ENCODE measurements around the gene ZNF358.
A peak's percentile ranks its signal among the peaks of the same experiment; 100 is the strongest.
"Not testable (repeated sequence)": the region's sequence is repeated elsewhere in the genome, so short reads cannot be mapped to it uniquely, and the experiment has no call there.

ZNF358 gene

DNA sequence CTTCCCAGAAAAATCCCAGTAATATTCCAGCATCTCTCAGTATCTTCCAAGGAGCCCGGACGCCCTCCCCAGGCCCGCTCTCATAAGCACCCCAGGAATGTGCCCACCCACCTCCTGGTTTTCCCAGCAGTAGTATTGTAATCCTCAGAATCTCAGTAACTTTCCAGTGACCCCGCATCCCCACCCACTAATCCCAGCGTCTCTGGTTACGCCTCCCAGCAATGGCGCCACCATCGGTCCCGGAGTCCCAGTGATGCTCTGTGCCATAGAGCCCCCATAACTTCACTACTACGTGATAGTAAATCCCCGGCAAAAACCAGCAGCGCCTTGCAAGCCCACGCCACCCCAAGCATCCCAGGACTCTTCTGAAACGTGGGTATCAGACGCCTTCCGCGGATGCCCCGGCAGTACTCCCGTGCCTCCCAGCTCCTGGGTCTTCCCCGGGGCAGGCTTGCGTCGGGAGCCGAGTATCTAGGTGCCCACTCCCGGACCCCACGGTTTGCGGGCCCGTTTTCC lies 18.7 kb downstream of the ZNF358 start:
- peak; percentile 18 to 85 (median 72) for DNase-seq

DNA sequence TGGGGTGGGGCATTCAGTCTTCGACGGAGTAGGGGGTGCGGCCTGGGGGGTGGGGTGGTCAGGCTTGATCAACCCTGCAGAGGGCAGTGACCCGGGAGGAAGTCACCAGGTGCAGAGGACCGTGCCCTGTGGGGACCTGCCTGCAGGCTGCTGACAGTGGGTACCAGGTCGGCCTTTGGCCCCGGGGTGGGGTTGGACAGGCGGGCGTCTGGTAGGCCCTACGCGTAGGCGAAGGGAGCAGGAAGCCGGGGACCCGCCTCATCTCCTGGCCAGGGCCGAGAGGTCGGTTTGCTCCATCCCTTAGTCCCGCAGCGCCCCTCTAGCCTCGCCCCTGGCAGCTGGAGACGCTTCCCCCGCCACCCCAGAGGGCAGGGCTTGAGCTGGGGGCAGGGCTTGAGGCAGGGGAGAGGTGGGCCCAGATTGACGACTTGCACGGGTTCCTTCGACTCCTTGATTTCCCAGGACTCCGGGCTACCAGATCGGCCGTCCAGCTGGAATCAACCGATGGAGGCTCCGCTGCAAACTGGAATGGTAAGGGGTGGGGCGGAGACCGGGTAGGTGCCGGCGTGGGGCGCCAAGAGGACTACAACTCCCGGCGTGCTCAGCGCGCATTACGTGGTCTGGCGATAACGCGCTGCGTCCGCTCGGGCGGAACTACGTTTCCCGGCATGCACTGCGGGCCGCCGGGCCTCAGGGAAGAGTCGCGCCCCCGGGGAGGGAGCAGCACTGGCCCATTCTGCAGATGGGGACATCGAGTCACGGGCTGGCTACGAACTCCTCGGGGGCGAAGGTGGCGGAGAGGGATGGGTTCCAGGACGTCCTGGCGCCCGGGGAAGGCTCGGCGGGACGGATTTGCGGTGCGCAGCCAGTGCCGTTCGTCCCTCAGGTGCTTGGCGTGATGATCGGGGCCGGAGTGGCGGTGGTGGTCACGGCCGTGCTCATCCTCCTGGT lies 19.4 kb downstream of the ZNF358 start, which contains the start of gene PNPLA6:
TSS of gene PNPLA6 (plus strand) at position 671 of the 951 bp plus-strand sequence. CDS start at position 743, 72 bp downstream.
- peak; percentile 41 to 98 (median 92) for DNase-seq

DNA sequence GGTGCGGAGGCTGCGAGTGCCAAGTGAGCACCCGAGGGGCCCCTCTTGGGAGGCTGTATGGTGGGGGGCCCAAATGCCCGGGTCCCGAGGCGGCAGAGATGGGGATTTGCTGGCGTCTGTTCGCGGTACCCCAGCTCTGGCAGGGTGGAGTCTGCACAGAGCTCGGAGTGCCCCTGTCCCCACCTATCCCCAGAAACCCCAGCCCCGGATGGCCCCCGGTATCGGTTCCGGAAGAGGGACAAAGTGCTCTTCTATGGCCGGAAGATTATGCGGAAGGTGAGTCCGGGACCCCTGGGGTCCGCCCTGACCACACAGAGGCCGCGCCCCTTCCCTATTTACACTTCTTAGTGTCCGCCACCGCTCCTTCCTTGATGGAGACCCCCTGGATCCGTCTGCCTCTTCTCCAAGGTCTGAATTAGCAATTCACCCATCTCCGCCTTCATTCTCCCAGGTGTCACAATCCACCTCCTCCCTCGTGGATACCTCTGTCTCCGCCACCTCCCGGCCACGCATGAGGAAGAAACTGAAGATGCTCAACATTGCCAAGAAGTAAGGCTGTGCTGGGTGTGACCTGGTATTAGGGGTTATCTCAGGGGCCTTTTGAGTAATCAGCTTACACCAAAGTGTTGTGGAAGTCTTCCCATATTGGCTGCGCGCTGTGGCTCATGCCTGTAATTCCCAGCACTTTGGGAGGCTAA lies 20.2 kb downstream of the ZNF358 start:
- DNase-seq = peak in 2 of 58 donors; percentile 14 to 62

DNA sequence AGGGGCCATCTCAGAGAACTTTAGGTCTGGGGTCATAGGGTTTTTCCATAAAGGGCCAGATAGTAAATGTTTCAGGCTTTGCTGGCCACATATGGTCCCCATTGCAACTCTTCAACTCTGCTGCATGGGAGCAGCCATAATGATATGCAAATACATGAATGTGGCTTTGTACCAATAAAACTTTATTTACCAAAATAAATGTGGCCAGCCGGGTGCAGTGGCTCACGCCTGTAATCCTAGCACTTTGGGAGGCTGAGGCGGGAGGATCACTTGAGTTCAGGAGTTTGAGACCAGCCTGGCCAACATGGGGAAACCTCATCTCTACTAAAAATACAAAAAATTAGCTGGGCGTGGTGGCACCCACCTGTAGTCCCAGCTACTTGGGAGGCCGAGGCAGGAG lies 23.1 kb downstream of the ZNF358 start:
- not testable (repeated sequence) for DNase-seq

DNA sequence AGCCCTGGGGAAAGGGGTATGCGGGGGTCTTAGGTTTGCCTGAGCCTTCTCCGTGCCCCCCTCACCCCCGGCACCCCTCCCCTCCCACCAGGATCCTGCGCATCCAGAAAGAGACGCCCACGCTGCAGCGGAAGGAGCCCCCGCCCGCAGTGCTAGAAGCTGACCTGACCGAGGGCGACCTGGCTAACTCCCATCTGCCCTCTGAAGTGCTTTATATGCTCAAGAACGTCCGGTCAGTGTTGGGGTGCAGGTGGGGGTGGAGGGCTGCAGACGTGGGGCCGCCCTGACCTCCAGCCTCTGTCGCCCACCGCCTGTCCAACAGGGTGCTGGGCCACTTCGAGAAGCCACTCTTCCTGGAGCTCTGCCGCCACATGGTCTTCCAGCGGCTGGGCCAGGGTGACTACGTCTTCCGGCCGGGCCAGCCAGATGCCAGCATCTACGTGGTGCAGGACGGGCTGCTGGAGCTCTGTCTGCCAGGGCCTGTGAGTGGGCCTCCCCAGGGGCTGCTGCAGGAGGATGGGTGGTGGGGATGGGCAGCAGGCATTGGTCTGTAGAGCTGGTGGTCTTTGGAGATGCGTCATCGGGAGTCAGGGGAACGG lies 24.0 kb downstream of the ZNF358 start:
- no peak for DNase-seq

DNA sequence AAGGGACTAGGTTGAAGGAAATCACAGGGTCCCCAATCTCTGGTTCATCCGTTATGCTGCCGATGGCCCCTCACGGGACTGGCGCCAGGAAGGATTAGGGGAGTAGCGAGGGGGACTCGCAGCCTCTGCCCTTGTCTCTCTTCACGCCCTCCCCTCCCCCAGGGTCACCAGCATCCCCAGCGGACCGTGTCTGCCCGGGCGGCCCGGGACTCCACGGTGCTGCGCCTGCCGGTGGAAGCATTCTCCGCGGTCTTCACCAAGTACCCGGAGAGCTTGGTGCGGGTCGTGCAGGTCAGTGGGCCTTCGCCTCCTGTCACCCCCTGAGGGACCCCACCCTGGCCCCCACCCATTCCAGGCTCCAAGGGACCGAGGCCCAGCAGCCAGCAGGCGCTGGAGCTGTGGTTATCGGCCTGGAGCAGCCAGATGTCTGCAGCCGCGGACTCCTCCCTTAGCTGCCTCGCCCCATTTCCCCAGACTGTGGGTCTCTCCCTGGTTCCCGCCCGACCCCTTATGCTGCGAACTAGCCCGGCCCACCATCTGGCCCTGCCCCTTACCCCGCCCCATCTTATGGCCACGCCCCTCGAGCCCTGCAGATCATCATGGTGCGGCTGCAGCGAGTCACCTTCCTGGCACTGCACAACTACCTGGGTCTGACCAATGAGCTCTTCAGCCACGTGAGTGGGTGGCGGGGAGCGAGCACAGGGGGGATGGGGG lies 25.0 kb downstream of the ZNF358 start:
- no peak for DNase-seq

DNA sequence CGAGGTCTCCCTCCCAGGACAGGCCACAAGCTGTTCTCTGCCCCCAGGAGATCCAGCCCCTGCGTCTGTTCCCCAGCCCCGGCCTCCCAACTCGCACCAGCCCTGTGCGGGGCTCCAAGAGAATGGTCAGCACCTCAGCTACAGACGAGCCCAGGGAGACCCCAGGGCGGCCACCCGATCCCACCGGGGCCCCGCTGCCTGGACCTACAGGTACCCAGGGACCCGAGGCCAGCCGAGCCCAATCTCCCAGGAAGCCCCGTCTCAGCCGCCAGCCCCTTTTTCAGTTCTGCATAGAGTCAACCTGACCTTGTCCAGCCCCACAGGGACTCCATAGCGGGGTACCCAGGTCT lies 25.5 kb downstream of the ZNF358 start:
- DNase-seq = no peak

DNA sequence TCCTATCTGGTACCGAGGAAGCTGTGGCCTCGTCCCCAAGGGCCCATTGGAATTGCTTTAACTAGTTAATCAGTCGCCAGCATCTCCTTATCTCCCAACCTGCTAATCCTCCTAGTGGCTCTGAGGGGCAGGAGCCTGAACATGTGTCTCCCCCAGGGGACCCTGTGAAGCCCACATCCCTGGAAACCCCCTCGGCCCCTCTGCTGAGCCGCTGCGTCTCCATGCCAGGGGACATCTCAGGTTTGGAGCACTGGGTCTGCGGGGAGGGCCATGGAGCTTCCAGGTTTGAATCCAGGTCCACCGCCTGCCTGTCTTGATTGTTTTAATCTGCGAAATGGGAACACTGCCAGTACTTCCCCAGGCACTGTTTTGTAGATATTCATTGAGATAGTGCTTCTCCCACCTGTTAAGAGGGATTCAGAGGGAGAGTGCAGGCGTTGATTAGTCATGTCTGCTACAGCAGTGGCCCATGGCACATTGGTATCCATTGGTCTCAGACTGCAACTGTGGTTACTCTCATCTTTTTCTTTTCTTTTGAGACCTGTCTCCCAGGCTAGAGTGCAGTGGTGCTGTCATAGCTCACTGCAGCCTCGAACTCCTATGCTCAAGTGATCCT lies 26.0 kb downstream of the ZNF358 start:
- no peak for DNase-seq

DNA sequence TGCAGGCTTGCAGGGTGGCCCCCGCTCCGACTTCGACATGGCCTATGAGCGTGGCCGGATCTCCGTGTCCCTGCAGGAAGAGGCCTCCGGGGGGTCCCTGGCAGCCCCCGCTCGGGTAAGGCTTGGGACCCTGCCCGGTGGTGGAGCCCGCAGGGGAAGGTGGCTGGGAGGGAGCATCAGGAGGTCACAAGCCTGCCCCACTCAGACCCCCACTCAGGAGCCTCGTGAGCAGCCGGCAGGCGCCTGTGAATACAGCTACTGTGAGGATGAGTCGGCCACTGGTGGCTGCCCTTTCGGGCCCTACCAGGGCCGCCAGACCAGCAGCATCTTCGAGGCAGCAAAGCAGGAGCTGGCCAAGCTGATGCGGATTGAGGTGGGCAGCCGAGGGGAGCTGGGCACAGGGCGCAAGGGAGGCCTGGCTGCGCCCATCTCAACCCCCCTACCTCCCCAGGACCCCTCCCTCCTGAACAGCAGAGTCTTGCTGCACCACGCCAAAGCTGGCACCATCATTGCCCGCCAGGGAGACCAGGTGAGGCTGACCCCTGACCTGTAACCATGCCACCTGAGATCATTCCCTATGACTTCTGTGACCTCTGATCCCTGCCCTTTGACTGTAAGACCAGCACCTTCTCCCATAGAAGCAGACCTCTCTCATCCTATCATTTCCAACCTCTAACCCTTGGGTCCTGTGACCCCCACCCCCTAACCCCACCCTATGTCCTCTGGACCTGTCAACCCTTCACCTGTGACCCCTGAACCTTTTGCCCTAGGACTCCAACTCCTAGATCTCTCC lies 26.8 kb downstream of the ZNF358 start:
- no peak for DNase-seq

DNA sequence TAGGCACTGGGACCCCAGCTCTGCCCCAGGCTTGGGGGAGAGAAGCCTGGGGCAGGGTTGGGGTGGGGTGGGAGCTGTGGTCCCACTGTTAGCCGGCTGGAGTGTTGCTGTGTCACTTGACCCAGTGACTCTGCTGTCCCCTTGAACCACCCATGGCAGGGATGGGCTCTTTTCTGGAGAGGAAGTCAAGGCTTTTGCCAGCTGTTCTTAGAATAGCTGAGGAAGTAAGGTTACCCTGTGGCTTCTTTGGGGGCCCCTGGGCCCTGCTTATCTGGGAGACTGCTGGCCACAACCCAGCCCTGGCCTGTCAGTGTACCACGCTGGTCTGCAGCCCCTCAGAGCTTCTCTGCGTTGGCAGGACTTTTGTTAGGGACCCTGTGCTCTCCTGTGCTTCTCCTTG lies 28.7 kb downstream of the ZNF358 start:
- peak in 4 of 58 donors; percentile 3 to 34 (median 7) for DNase-seq

DNA sequence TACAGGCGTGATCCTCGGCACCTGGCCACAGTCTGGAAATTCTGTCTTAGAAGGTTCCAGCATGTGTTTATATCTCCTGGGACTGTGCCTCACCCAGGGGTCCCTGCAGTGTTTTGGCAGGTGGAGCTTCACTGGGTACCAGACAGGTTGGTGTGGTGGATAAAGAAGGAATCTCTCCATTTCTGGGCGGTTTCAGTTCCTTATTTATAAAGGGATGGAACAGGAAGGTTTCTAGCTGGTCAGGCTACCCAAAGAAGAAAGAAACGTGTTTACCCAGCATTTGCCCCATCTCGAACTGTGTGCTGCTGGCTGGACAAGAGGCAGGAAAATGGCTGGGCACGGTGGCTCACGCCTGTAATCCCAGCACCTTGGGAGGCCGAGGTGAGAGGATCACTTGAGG lies 29.4 kb downstream of the ZNF358 start:
- no peak for DNase-seq

DNA sequence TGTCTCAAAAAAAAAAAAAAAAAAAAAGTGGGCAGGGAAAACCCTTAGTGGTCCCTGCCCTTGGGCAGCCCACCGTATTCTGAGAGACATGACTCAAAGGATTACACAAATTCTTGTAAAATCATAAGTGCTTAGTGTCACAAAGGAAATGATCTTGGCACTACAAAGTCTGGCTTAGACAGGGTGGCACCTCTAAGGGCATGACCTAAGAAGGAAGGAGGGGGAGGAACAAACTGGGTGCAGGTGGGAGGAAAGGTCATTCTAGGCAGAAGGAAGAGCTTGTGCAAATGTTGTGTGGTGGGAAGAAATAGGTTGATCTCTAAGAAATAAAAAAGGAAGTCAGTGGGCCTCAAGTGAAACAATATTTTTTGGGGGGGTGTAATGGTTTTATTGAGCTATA lies 30.0 kb downstream of the ZNF358 start:
- no peak for DNase-seq

DNA sequence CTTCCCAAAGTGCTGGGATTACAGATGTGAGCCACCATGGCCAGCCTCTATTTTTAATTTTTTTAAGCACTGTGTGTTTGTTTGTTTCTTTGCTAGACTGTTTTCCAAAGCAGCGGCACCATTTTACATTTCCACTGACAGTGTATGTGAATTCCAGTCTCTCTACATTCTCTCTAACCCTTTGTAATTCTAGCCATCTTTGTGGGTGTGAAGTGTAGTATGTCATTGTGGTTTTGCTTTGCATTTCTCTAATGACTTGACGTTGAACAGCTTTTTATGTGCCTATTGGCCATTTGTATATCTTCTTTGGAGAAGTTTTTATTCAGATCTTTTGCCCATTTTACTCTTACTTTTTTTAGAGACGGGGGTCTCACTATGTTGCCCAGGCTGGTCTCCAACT lies 31.3 kb downstream of the ZNF358 start:
- no peak for DNase-seq

DNA sequence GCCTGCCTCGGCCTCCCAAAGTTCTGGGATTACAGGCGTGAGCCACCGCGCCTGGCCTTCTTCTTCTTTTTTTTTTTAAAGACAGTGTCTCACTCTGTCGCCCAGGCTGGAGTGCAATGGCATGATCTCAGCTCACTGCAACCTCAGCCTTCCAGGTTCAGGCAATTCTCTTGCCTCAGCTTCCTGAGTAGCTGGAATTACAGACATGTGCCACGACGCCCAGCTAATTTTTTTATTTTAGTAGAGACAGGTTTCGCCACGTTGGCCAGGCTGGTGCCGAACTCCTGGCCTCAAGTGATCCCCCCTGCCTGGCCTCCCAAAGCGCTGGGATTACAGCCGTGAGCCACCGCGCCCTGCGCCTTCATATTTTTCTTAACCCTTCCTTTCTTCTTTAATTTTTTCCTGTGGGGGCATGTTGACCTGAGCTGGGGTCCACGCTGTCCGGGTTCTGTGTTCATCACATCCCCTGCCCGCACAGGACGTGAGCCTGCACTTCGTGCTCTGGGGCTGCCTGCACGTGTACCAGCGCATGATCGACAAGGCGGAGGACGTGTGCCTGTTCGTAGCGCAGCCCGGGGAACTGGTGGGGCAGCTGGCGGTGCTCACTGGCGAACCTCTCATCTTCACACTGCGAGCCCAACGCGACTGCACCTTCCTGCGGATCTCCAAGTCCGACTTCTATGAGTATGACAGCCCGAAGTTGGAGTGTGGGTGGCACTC lies 33.7 kb downstream of the ZNF358 start:
- DNase-seq = no peak

DNA sequence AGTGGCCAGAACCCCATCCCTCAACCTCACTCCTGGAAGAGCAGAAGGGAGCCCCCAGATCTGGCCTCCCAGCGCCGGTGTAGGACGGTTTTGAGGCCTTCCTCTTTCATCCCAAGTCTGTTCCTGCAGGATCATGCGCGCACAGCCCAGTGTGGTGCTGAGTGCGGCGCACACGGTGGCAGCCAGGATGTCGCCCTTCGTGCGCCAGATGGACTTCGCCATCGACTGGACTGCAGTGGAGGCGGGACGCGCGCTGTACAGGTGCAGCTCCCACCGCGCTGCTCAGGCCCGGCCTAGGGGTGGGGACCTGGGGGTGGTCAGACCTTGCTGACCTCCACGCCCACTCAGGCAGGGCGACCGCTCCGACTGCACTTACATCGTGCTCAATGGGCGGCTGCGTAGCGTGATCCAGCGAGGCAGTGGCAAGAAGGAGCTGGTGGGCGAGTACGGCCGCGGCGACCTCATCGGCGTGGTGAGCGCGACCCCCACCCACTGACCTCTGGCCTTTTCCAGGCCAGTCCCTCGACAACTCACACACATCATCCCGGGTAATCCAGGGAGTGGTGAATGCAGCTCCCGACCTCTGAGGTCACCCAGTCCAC lies 34.4 kb downstream of the ZNF358 start:
- no peak for DNase-seq

DNA sequence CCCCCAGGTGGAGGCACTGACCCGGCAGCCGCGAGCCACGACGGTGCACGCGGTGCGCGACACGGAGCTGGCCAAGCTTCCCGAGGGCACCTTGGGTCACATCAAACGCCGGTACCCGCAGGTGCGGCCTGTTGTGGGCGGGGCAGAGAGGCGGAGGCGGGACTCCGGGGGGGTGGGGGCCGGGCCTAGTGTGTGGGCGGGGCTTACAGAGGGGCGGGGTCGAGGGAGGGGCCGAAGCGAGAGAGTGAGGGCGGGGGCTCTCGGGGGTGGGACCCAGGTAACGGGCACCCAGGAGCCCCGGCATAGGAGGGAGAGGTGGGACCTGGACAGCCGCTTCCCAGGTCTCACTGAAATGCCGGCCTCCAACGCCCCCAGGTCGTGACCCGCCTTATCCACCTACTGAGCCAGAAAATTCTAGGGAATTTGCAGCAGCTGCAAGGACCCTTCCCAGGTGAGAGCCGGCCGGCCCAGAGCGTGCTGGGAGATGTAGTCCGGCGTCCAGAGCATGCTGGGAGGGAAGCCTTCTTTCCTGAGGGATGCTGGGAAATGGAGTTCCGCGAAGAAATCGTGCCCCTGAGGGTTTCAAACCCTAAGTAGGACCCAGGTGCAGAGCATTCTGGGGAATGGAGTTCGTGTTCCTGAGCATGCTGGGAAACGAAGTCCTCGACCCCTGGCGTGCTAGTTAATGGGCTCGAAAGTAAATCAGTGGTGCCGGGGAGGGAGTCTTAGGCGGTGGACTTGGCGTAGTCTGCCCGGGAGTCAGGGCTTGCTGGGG lies 35.3 kb downstream of the ZNF358 start:
- peak in 55 of 58 donors; percentile 6 to 84 (median 59) for DNase-seq

DNA sequence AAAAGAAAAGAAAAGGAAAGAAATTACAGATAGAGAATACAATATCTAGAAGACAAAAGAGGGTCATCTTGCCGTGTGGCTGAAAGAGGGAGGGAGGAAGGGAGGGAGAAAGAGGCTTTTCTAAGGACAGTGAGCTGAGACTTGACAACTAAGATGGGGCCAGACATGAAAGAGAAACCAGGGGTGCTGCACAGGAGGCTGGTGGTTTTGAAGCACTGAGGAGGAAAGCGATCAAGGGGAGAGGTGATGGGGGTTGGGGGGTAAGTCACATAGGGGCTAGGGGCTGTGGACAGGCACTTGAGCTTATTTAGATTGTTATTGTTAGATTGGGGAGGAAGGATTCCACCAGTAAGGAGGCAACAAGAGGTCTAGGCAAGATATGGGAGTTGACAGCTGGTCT lies 36.9 kb downstream of the ZNF358 start:
- DNase-seq = no peak

DNA sequence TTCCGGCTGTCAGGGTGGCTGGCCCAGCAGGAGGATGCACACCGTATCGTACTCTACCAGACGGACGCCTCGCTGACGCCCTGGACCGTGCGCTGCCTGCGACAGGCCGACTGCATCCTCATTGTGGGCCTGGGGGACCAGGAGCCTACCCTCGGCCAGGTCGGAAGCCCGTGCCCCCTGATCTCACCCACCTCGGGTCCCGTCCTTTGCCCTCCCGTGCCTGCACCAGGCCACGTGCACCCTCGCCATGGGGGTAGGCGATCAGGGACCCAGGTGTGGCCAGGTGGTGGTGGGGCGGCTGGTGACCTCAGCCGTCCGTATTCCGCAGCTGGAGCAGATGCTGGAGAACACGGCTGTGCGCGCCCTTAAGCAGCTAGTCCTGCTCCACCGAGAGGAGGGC lies 38.7 kb downstream of the ZNF358 start:
- DNase-seq = no peak

Measured in anterior cingulate cortex (tissue), 58 donors.